Mucosa of rectum (tissue), 2 donors: Measurements from ENCODE around the gene RAB20.

Experiments
- H3K27ac ChIP-seq, 2 donors: one replicate each; pipeline ENCODE4 v1.7.0; 2013; ENCODE audit warnings: inconsistent platforms in 2 of 2, low read depth in 2 of 2, low read length in 2 of 2
- H3K27me3 ChIP-seq, 2 donors: one replicate each; pipeline ENCODE4 v1.7.0; 2013; ENCODE audit warnings: low read length in 2 of 2; ENCODE audit not compliant: control insufficient read depth in 2 of 2, insufficient read depth in 2 of 2
- H3K36me3 ChIP-seq, 2 donors: one replicate each; pipeline ENCODE4 v1.7.0; 2013; ENCODE audit warnings: low read length in 2 of 2; ENCODE audit not compliant: control insufficient read depth in 2 of 2, insufficient read depth in 2 of 2
- H3K4me1 ChIP-seq, 2 donors: one replicate each; pipeline ENCODE4 v1.7.0; 2013; ENCODE audit warnings: low read length in 2 of 2, mild to moderate bottlenecking in 1 of 2; ENCODE audit not compliant: control insufficient read depth in 2 of 2, insufficient read depth in 2 of 2
- H3K4me3 ChIP-seq, 2 donors: one replicate each; pipeline ENCODE4 v1.7.0; 2013; ENCODE audit warnings: low read length in 2 of 2
- H3K9ac ChIP-seq, 2 donors: one replicate each; pipeline ENCODE4 v1.7.0; 2013; ENCODE audit warnings: low read length in 2 of 2, low read depth in 1 of 2, mild to moderate bottlenecking in 1 of 2
- H3K9me3 ChIP-seq, 2 donors: one replicate each; pipeline ENCODE4 v1.7.0; 2013; ENCODE audit warnings: low read length in 2 of 2; ENCODE audit not compliant: control insufficient read depth in 2 of 2
- donor health status: healthy.
- donor health status: Normal muscosa, but diverticular disease.

Gene RAB20

GRCh38 chr13:110592665-110593064 is 31.1 kb upstream of the RAB20 start:
- Histone ChIP-seq H3K4me3 (no peak overlapping the region), H3K9me3 (no peaks in the 10 kb centered on the region), H3K4me1 (no peaks in the 10 kb centered on the region), H3K27ac (no peak overlapping the region), H3K27me3 (no peaks in the 10 kb centered on the region), H3K9ac (no peak overlapping the region), H3K36me3 (no peaks in the 10 kb centered on the region)

GRCh38 chr13:110590577-110590976 is 29.1 kb upstream of the RAB20 start:
- Histone ChIP-seq H3K4me1 (no peaks in the 10 kb centered on the region), H3K4me3 (no peak overlapping the region), H3K9ac (no peak overlapping the region), H3K9me3 (no peaks in the 10 kb centered on the region), H3K27ac (no peak overlapping the region), H3K27me3 (no peaks in the 10 kb centered on the region), H3K36me3 (no peaks in the 10 kb centered on the region)

GRCh38 chr13:110589793-110590390 is 28.4 kb upstream of the RAB20 start:
- Histone ChIP-seq H3K4me3 (no peak overlapping the region), H3K4me1 (no peaks in the 10 kb centered on the region), H3K9ac (no peak overlapping the region), H3K9me3 (no peaks in the 10 kb centered on the region), H3K27me3 (no peaks in the 10 kb centered on the region), H3K36me3 (no peaks in the 10 kb centered on the region), H3K27ac (no peak overlapping the region)

- Histone ChIP-seq H3K9me3 (no peaks in the 10 kb centered on the region), H3K27ac (no peak overlapping the region), H3K27me3 (no peaks in the 10 kb centered on the region), H3K36me3 (no peaks in the 10 kb centered on the region), H3K4me1 (no peaks in the 10 kb centered on the region), H3K9ac (no peak overlapping the region), H3K4me3 (no peak overlapping the region)
These were observed 21.8 kb upstream of the RAB20 start for GRCh38 chr13:110583178-110583865.

- no peak overlapping the region for H3K9ac ChIP-seq
- no peaks in the 10 kb centered on the region for H3K9me3 ChIP-seq
- H3K27ac ChIP-seq: no peak overlapping the region
- no peaks in the 10 kb centered on the region for H3K36me3 ChIP-seq
- no peak overlapping the region for H3K4me3 ChIP-seq
- no peaks in the 10 kb centered on the region for H3K4me1 ChIP-seq
- H3K27me3 ChIP-seq: no peaks in the 10 kb centered on the region
These were observed 21.0 kb upstream of the RAB20 start for GRCh38 chr13:110582421-110582954.

- no peaks in the 10 kb centered on the region for H3K9me3 ChIP-seq
- H3K4me1 ChIP-seq: no peaks in the 10 kb centered on the region
- no peak overlapping the region for H3K9ac ChIP-seq
- H3K36me3 ChIP-seq: no peaks in the 10 kb centered on the region
- H3K27me3 ChIP-seq: no peaks in the 10 kb centered on the region
- no peak overlapping the region for H3K27ac ChIP-seq
- H3K4me3 ChIP-seq: no peak overlapping the region
These were observed 20.1 kb upstream of the RAB20 start for GRCh38 chr13:110581506-110582185.

GRCh38 chr13:110580800-110581199 is 19.3 kb upstream of the RAB20 start:
- Histone ChIP-seq H3K27me3 (no peaks in the 10 kb centered on the region), H3K4me3 (no peak overlapping the region), H3K9ac (no peak overlapping the region), H3K36me3 (no peaks in the 10 kb centered on the region), H3K4me1 (peaks cover 0 to 3% of the 10 kb centered on the region in 2 donors), H3K9me3 (no peaks in the 10 kb centered on the region), H3K27ac (no peak overlapping the region)

- Histone ChIP-seq H3K4me3 (no peak overlapping the region), H3K9me3 (no peaks in the 10 kb centered on the region)
These were observed 16.8 kb upstream of the RAB20 start for GRCh38 chr13:110578363-110578762.

GRCh38 chr13:110576736-110577476 is 15.4 kb upstream of the RAB20 start:
- Histone ChIP-seq H3K4me3 (no peak overlapping the region), H3K4me1 (peaks cover 0 to 7% of the 10 kb centered on the region in 2 donors)

More at GRCh38 chr13:110578363-110578762, 16.8 kb upstream of the RAB20 start:
- Histone ChIP-seq H3K27ac (no peak overlapping the region), H3K9ac (no peak overlapping the region), H3K36me3 (no peaks in the 10 kb centered on the region), H3K27me3 (no peaks in the 10 kb centered on the region), H3K4me1 (peaks cover 0 to 7% of the 10 kb centered on the region in 2 donors)

GRCh38 chr13:110576070-110576394 is 14.5 kb upstream of the RAB20 start:
- H3K36me3 ChIP-seq: no peaks in the 10 kb centered on the region
- H3K27ac ChIP-seq: no peak overlapping the region
- peaks cover 0 to 7% of the 10 kb centered on the region in 2 donors for H3K4me1 ChIP-seq
- no peak overlapping the region for H3K9ac ChIP-seq
- H3K9me3 ChIP-seq: no peaks in the 10 kb centered on the region
- peaks cover 0 to 6% of the 10 kb centered on the region in 2 donors for H3K27me3 ChIP-seq
- H3K4me3 ChIP-seq: no peak overlapping the region

More at GRCh38 chr13:110576736-110577476, 15.4 kb upstream of the RAB20 start:
- Histone ChIP-seq H3K36me3 (no peaks in the 10 kb centered on the region), H3K27me3 (peaks cover 0 to 4% of the 10 kb centered on the region in 2 donors), H3K9ac (no peak overlapping the region), H3K9me3 (no peaks in the 10 kb centered on the region), H3K27ac (no peak overlapping the region)
